ENCODE data around the gene CPT1C. TPM values are rescaled to one million over a fixed set of nuclear protein-coding genes. Genes with fewer than 3 reads are reported as not detected.

Gene CPT1C
- total RNA-seq, 2 experiments from 2014 or later: 0.47 to 0.59 TPM

DNA sequence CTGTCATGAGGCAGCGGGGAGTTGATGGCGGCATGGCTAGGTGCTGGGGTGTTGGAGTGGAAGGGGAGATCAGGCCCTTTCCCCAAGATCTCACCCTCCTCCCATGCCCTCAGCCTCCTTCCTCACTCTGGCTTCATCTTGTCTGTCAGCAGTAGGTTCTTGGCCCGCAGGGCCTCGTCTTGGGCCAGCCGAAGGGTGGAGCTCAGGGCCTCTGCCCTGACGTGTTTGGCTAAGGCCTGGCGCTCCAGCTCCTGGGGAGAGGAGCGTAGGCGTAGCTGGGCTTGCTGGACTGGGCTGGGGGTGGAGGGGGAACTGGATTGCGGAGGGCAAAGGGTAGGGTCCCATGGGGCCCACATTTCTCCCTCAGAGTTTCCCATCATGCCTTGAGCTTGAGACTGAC is 49.0 kb downstream of the CPT1C start:
- DNase-seq (no peak), ATAC-seq (ENCODE audit: poor library complexity) (no peak)
- TF ChIP-seq, protein P1, sequence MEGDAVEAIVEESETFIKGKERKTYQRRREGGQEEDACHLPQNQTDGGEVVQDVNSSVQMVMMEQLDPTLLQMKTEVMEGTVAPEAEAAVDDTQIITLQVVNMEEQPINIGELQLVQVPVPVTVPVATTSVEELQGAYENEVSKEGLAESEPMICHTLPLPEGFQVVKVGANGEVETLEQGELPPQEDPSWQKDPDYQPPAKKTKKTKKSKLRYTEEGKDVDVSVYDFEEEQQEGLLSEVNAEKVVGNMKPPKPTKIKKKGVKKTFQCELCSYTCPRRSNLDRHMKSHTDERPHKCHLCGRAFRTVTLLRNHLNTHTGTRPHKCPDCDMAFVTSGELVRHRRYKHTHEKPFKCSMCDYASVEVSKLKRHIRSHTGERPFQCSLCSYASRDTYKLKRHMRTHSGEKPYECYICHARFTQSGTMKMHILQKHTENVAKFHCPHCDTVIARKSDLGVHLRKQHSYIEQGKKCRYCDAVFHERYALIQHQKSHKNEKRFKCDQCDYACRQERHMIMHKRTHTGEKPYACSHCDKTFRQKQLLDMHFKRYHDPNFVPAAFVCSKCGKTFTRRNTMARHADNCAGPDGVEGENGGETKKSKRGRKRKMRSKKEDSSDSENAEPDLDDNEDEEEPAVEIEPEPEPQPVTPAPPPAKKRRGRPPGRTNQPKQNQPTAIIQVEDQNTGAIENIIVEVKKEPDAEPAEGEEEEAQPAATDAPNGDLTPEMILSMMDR (IDR thresholded peaks at IDR 0.05): no peak
- Mint-ChIP-seq H3K4me3 (no peak overlapping the region), H3K9me3 (no peaks in the 10 kb centered on the region), H3K27me3 (no peaks in the 10 kb centered on the region), H3K36me3 (ENCODE audit: low read depth) (no peaks in the 10 kb centered on the region), H3K4me1 (ENCODE audit: low read depth) (no peaks in the 10 kb centered on the region), H3K27ac (no peak overlapping the region)
- H3K27me3 ChIP-seq (ENCODE audit: control insufficient read depth in 1 of 2, insufficient read depth in 2 of 2, low read length in 2 of 2): no peaks in the 10 kb centered on the region
- H3K36me3 ChIP-seq (ENCODE audit: insufficient read depth, low read length): no peaks in the 10 kb centered on the region
- H3K4me1 ChIP-seq (ENCODE audit: insufficient read depth, low read length): peaks cover 2% of the 10 kb centered on the region
- intact Hi-C loops (cut with DNase I, micrococcal nuclease): no loop called here
- H3K4me3 ChIP-seq (ENCODE audit: low read length): no peak overlapping the region
- H3K9me3 ChIP-seq (ENCODE audit: control insufficient read depth in 1 of 2, insufficient read depth in 1 of 2, low read length in 2 of 2): peaks cover 0 to 1% of the 10 kb centered on the region in 2 experiments
- ChIA-PET CTCF (no interaction called here), POLR2A (no interaction called here)
- no peak overlapping the region for H3K27ac ChIP-seq (ENCODE audit: low read depth in 1 of 2, low read length in 2 of 2)

DNA sequence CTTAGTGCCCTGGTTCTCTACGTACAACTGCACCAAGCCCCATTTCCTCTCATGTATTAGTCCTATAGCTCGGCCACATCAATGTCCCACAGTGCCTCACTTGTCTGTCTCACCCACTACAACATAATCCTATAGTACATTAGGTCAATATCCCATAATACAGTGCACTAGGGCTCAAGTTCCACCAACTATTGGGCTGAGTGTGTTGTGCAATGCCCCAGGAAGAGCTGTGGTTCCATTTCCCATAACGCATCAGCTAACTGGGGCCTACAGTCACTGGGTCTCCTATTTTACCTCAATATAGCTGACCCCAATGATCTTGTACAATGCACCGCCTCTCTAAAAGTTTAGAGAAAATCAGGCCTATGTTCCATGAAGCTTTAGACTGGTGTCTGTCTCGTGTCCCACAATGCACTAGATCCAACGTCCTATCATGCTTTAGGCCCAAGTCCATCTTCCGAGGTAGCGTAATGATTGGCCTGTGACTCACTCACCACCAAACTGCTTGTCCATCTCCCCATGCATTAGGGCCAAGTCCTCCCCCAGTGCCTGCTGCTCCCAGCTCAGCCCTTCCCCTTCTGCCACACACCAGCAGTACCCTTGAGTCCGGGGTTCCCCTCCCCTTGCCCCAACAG is 50.4 kb downstream of the CPT1C start:
- POLR2A ChIA-PET: no interaction called here

DNA sequence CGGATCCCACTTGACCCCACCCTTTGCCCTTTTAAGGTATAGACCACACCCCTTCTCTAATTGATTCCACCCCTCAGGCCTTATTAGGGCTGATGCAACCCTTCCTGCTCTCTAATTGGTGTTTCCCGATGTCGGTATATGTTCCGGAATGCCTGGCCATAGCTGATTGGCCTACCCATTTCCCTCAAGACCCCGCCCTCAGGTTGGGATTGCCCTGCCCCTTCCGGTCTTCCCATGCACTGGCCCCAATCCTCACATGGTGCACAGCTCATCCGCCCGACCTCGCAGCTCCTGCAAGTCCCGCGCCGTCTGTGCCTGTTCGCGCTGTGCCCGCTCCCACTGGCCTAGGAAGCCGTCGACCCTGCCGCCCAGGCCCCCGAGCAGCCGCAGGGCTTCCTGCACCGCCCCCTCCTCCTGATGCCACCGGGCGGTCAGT is 54.0 kb downstream of the CPT1C start:
- peaks cover 0 to 5% of the 10 kb centered on the region in 2 experiments for H3K9me3 ChIP-seq (ENCODE audit: control insufficient read depth in 1 of 2, insufficient read depth in 1 of 2, low read length in 2 of 2)
- H3K4me3 ChIP-seq (ENCODE audit: low read length): no peak overlapping the region
- H3K27ac ChIP-seq (ENCODE audit: low read depth in 1 of 2, low read length in 2 of 2): no peak overlapping the region
- POLR2A ChIA-PET: no interaction called here
- no peaks in the 10 kb centered on the region for H3K36me3 Mint-ChIP-seq (ENCODE audit: low read depth)
- TF ChIP-seq, protein P1 (IDR thresholded peaks at IDR 0.05): no peak
- no peaks in the 10 kb centered on the region for H3K27me3 ChIP-seq (ENCODE audit: control insufficient read depth in 1 of 2, insufficient read depth in 2 of 2, low read length in 2 of 2)
- ATAC-seq (ENCODE audit: poor library complexity) (no peak), DNase-seq (no peak)
- H3K9me3 Mint-ChIP-seq: no peaks in the 10 kb centered on the region
- no peak overlapping the region for H3K4me3 Mint-ChIP-seq
- no peaks in the 10 kb centered on the region for H3K36me3 ChIP-seq (ENCODE audit: insufficient read depth, low read length)
- H3K4me1 Mint-ChIP-seq (ENCODE audit: low read depth): no peaks in the 10 kb centered on the region
- intact Hi-C loops (cut with DNase I, micrococcal nuclease): no loop called here
- no peaks in the 10 kb centered on the region for H3K27me3 Mint-ChIP-seq
- CTCF ChIA-PET: no interaction called here
- H3K27ac Mint-ChIP-seq: no peak overlapping the region
- peaks cover 6% of the 10 kb centered on the region for H3K4me1 ChIP-seq (ENCODE audit: insufficient read depth, low read length)

More for the DNA sequence above, 50.4 kb downstream of the CPT1C start:
- peaks cover 7% of the 10 kb centered on the region for H3K4me1 ChIP-seq (ENCODE audit: insufficient read depth, low read length)
- H3K4me3 Mint-ChIP-seq: no peak overlapping the region
- H3K4me3 ChIP-seq (ENCODE audit: low read length): no peak overlapping the region
- H3K4me1 Mint-ChIP-seq (ENCODE audit: low read depth): no peaks in the 10 kb centered on the region
- no peaks in the 10 kb centered on the region for H3K27me3 Mint-ChIP-seq
- H3K9me3 Mint-ChIP-seq: no peaks in the 10 kb centered on the region
- ATAC-seq (ENCODE audit: poor library complexity) (no peak), DNase-seq (no peak)
- no peaks in the 10 kb centered on the region for H3K36me3 ChIP-seq (ENCODE audit: insufficient read depth, low read length)
- no peak overlapping the region for H3K27ac ChIP-seq (ENCODE audit: low read depth in 1 of 2, low read length in 2 of 2)
- TF ChIP-seq, protein P1 (IDR thresholded peaks at IDR 0.05): no peak
- peaks cover 0 to 5% of the 10 kb centered on the region in 2 experiments for H3K9me3 ChIP-seq (ENCODE audit: control insufficient read depth in 1 of 2, insufficient read depth in 1 of 2, low read length in 2 of 2)
- no peaks in the 10 kb centered on the region for H3K27me3 ChIP-seq (ENCODE audit: control insufficient read depth in 1 of 2, insufficient read depth in 2 of 2, low read length in 2 of 2)
- no peaks in the 10 kb centered on the region for H3K36me3 Mint-ChIP-seq (ENCODE audit: low read depth)
- CTCF ChIA-PET: no interaction called here
- no peak overlapping the region for H3K27ac Mint-ChIP-seq
- intact Hi-C loops (cut with DNase I, micrococcal nuclease): no loop called here

Measured in CD4-positive, alpha-beta T cell (primary cell).